GM12878 (cell line): ENCODE measurements around the gene ESR1. TPM values are rescaled to one million over a fixed set of nuclear protein-coding genes. Genes with fewer than 3 reads are reported as not detected.

Source experiments
- ATAC-seq: fragments of 200-7000 bp; cut with Tn5 transposase; 3 replicates; pipeline ENCODE4 v1.9.1; 2020; ENCODE audit warnings: mild to moderate bottlenecking, moderate library complexity
- BruUV-seq: library from RNA; stranded (reverse); fragments of 400-500 nt; replicated peaks from 2 replicates; lab custom pipeline; 2021; lab: Mats Ljungman, UMichigan
- CTCF ChIA-PET: fragments of 300-600 bp; sonication (Branson Sonifier 250); formaldehyde crosslinking; extraction: SDS; loops from one replicate; lab custom pipeline; 2021; ENCODE audit warnings: inconsistent platforms; lab: Yijun Ruan, JAX
- POLR2A ChIA-PET: fragments of 350-600 bp; formaldehyde crosslinking; extraction: SDS; loops from one replicate; lab custom pipeline; 2021; ENCODE audit warnings: inconsistent platforms; lab: Charles Lee
- RAD21 ChIA-PET: fragments of 300-600 bp; sonication (Branson Sonifier 250); formaldehyde crosslinking; loops from one replicate; lab custom pipeline; 2023; ENCODE audit warnings: antibody characterized with exemption; ENCODE audit not compliant: unreplicated experiment; lab: Charles Lee
- SMC1A ChIA-PET: fragments of 300-600 bp; sonication (Branson Sonifier 250); formaldehyde crosslinking; loops from one replicate; lab custom pipeline; 2023; ENCODE audit not compliant: unreplicated experiment, uncharacterized antibody; lab: Charles Lee
- DNase-seq: peaks from one replicate; pipeline ENCODE4 v3.0.0-alpha.2; 2011; ENCODE audit warnings: low read depth, low spot score
- FAIRE-seq: peaks from 3 replicates; lab custom pipeline; 2011; peaks lifted over from hg19 to GRCh38; lab: Jason Lieb, UNC
- H2AFZ ChIP-seq: 2 replicates; pipeline ENCODE4 v1.6.0; 2011; ENCODE audit warnings: low read depth, low read length, control low read depth; ENCODE audit not compliant: control insufficient read depth
- H3K27ac ChIP-seq: 2 replicates; pipeline ENCODE4 v1.5.1; 2011; ENCODE audit warnings: control low read depth; ENCODE audit not compliant: control insufficient read depth, insufficient read depth
- H3K27me3 ChIP-seq, 2 experiments: replicated peaks in 1 of 2; 2 replicates each; pipeline versions ENCODE4 v1.6.0 to v1.6.1; 2011; ENCODE audit warnings: low read length in 1 of 2; ENCODE audit not compliant: control insufficient read depth in 2 of 2, insufficient read depth in 2 of 2
- H3K36me3 ChIP-seq, 2 experiments: 2 replicates each; pipeline ENCODE4 v1.5.1; 2011; ENCODE audit warnings: low read length in 1 of 2; ENCODE audit not compliant: control insufficient read depth in 2 of 2, insufficient read depth in 2 of 2
- H3K4me1 ChIP-seq: 2 replicates; pipeline ENCODE4 v1.6.1; 2011; ENCODE audit warnings: mild to moderate bottlenecking, low read length, moderate library complexity, mixed read lengths; ENCODE audit not compliant: control insufficient read depth, insufficient read depth
- H3K4me2 ChIP-seq: 2 replicates; pipeline ENCODE4 v1.6.0; 2011; ENCODE audit warnings: control low read depth; ENCODE audit not compliant: control insufficient read depth, insufficient read depth
- H3K4me3 ChIP-seq: fragments of 200-600 bp; sonication (generic); 2 replicates; pipeline ENCODE4 v1.5.1; 2016
- H3K79me2 ChIP-seq: 2 replicates; pipeline ENCODE4 v1.6.0; 2011; ENCODE audit warnings: low read length; ENCODE audit not compliant: control insufficient read depth, insufficient read depth
- H3K9ac ChIP-seq: 2 replicates; pipeline ENCODE4 v1.8.0; 2011; ENCODE audit warnings: low read length, control low read depth, mixed read lengths; ENCODE audit not compliant: control insufficient read depth, insufficient read depth
- H3K9me3 ChIP-seq: replicated peaks from 3 replicates; pipeline ENCODE4 v1.5.1; 2011; ENCODE audit warnings: mild to moderate bottlenecking, low read length; ENCODE audit not compliant: control insufficient read depth, insufficient read depth
- H4K20me1 ChIP-seq: 2 replicates; pipeline ENCODE4 v1.6.0; 2011; ENCODE audit not compliant: control insufficient read depth, insufficient read depth
- CBX3 ChIP-seq: fragments of 200-600 bp; sonication (generic); IDR thresholded peaks from 2 replicates; pipeline ENCODE4 v1.6.1; 2016; ENCODE audit warnings: low read depth, borderline replicate concordance
- IRF4 ChIP-seq: IDR thresholded peaks from 2 replicates; pipeline ENCODE4 v1.6.1; 2011; ENCODE audit warnings: low read depth, low read length
- JUNB ChIP-seq: IDR thresholded peaks from 2 replicates; pipeline ENCODE4 v1.6.1; 2016; ENCODE audit warnings: antibody characterized with exemption, mild to moderate bottlenecking
- JUND ChIP-seq: IDR thresholded peaks from 2 replicates; pipeline ENCODE4 v1.6.1; 2012; ENCODE audit warnings: low read depth, mild to moderate bottlenecking, low read length, improper control_type of control experiment, moderate library complexity
- NFYB ChIP-seq: IDR thresholded peaks from 2 replicates; pipeline ENCODE4 v1.6.1; 2011; ENCODE audit warnings: low read depth, mild to moderate bottlenecking, low read length, improper control_type of control experiment, moderate library complexity; ENCODE audit not compliant: insufficient read depth
- SREBF1 ChIP-seq: IDR thresholded peaks from 2 replicates; pipeline ENCODE4 v1.6.1; 2012; ENCODE audit warnings: mild to moderate bottlenecking, low read length
- ZSCAN29 ChIP-seq: fragments of 450-650 bp; IDR thresholded peaks from 2 replicates; pipeline ENCODE4 v1.6.1; 2017; ENCODE audit warnings: mild to moderate bottlenecking, moderate library complexity
- WGBS: methylation state at CpG from one replicate; pipeline ENCODE4 v1.1.6; 2016; ENCODE audit warnings: low lambda C conversion rate; ENCODE audit not compliant: insufficient replicate concordance, insufficient coverage; ENCODE audit errors: missing lambda C conversion rate; 5-methylcytosine and 5-hydroxymethylcytosine counted together
- in situ Hi-C: fragments of 300-500 bp; cut with MboI; formaldehyde crosslinking; loops from 9 replicates; pipeline ENCODE4 v1.14.3; 2018; ENCODE audit warnings: mixed read lengths
- intact Hi-C: fragments of 100-400 bp; cut with micrococcal nuclease; formaldehyde crosslinking; loops from one replicate; pipeline ENCODE4 v1.14.2; 2022; ENCODE audit not compliant: unreplicated experiment
- polyA plus RNA-seq, 11 experiments: library from polyadenylated mRNA; depleted of rRNA in 4 of 11; unstranded in 6 of 11; stranded (reverse) in 5 of 11; fragments of >200 nt; fragmentation: Nextera tagmentation in 4 of 11; fragmentation: Illumina TruSeq in 1 of 11; extraction: Ambion mirVana in 4 of 11; extraction: Trizol in 1 of 11; gene quantifications; 1 replicate in 1 of 11; 2 replicates in 10 of 11; pipeline versions ENCODE4 v1.2.1 to v1.2.3, GENCODE V29; 2011 to 2016; ENCODE audit warnings: inconsistent platforms in 2 of 11, missing spikeins in 2 of 11, low read depth in 1 of 11
- total RNA-seq, 4 experiments: library from RNA; depleted of rRNA in 3 of 4; stranded (reverse); fragments of >200 nt in 3 of 4; fragmentation: Illumina TruSeq in 1 of 4; extraction: Trizol in 1 of 4; gene quantifications; 2 replicates each; pipeline versions ENCODE4 v1.2.1 to v1.2.3, GENCODE V29; 2013 to 2021
- TF ChIP-seq, protein P1 (sequence below): IDR thresholded peaks from 2 replicates; pipeline ENCODE4 v1.6.1; 2012; ENCODE audit warnings: improper control_type of control experiment, low read depth, low read length; ENCODE audit not compliant: insufficient replicate concordance
- TF ChIP-seq, protein P2 (sequence below): fragments of 450-650 bp; IDR thresholded peaks from 2 replicates; pipeline ENCODE4 v1.6.1; 2014; ENCODE audit warnings: mild to moderate bottlenecking
- TF ChIP-seq, protein P3 (sequence below): fragments of 450-650 bp; IDR thresholded peaks from 2 replicates; pipeline ENCODE4 v1.6.1; 2017; ENCODE audit warnings: antibody characterized with exemption, mild to moderate bottlenecking, moderate library complexity

The ESR1 gene
- total and polyA plus RNA-seq, 10 of the 15 experiments (the other 5 are each of a cell fraction or from before 2014, with no cell fraction given), result 0.03 to 0.51 (median 0.21) TPM; not detected in 4

DNA sequence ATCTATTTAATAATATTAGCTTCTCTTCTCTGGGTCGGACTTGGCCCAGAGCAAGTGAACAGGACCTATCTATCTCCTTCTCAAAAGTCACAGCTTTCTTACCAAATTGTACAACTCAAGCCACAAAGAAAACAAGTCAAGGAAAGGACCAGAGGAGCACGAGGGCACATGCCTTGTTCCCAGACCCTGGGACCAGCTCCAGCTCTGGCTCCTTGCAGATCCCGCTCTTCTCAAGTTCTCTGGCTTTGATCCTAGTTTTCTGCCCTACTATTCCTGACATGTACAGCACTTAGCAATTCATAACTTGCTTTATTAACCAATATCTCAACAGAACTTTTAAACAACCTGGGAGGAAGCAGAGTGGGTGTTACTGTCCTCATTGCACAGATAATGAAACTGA lies 185.9 kb downstream of the ESR1 start:
- intact Hi-C loops (no loop called here), in situ Hi-C loops (no loop called here)
- Histone ChIP-seq H3K27ac (no peak overlapping the region), H3K4me3 (no peak overlapping the region), H3K79me2 (no peaks in the 10 kb centered on the region), H3K9me3 (no peaks in the 10 kb centered on the region), H2AFZ (no peak overlapping the region), H3K9ac (no peak overlapping the region), H4K20me1 (no peaks in the 10 kb centered on the region), H3K27me3 (no peaks in the 10 kb centered on the region; a peak in 1 of 4 replicates), H3K4me1 (no peaks in the 10 kb centered on the region), H3K4me2 (no peak overlapping the region), H3K36me3 (no peaks in the 10 kb centered on the region)
- no TSS peak for BruUV-seq
- ChIA-PET CTCF (no interaction called here), SMC1A (interaction anchor here (1.4 kb wide), 1 partner anchor 228 kb away, joined by 4 read pairs; no protein-coding TSS in a partner anchor), POLR2A (no interaction called here), RAD21 (no interaction called here)
- TF ChIP-seq, protein P1, sequence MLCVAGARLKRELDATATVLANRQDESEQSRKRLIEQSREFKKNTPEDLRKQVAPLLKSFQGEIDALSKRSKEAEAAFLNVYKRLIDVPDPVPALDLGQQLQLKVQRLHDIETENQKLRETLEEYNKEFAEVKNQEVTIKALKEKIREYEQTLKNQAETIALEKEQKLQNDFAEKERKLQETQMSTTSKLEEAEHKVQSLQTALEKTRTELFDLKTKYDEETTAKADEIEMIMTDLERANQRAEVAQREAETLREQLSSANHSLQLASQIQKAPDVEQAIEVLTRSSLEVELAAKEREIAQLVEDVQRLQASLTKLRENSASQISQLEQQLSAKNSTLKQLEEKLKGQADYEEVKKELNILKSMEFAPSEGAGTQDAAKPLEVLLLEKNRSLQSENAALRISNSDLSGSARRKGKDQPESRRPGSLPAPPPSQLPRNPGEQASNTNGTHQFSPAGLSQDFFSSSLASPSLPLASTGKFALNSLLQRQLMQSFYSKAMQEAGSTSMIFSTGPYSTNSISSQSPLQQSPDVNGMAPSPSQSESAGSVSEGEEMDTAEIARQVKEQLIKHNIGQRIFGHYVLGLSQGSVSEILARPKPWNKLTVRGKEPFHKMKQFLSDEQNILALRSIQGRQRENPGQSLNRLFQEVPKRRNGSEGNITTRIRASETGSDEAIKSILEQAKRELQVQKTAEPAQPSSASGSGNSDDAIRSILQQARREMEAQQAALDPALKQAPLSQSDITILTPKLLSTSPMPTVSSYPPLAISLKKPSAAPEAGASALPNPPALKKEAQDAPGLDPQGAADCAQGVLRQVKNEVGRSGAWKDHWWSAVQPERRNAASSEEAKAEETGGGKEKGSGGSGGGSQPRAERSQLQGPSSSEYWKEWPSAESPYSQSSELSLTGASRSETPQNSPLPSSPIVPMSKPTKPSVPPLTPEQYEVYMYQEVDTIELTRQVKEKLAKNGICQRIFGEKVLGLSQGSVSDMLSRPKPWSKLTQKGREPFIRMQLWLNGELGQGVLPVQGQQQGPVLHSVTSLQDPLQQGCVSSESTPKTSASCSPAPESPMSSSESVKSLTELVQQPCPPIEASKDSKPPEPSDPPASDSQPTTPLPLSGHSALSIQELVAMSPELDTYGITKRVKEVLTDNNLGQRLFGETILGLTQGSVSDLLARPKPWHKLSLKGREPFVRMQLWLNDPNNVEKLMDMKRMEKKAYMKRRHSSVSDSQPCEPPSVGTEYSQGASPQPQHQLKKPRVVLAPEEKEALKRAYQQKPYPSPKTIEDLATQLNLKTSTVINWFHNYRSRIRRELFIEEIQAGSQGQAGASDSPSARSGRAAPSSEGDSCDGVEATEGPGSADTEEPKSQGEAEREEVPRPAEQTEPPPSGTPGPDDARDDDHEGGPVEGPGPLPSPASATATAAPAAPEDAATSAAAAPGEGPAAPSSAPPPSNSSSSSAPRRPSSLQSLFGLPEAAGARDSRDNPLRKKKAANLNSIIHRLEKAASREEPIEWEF, result no peak
- TF ChIP-seq IRF4 (no peak), JUND (no peak), NFYB (no peak), SREBF1 (no peak), JUNB (no peak), CBX3 (no peak), ZSCAN29 (no peak)
- TF ChIP-seq, protein P2, sequence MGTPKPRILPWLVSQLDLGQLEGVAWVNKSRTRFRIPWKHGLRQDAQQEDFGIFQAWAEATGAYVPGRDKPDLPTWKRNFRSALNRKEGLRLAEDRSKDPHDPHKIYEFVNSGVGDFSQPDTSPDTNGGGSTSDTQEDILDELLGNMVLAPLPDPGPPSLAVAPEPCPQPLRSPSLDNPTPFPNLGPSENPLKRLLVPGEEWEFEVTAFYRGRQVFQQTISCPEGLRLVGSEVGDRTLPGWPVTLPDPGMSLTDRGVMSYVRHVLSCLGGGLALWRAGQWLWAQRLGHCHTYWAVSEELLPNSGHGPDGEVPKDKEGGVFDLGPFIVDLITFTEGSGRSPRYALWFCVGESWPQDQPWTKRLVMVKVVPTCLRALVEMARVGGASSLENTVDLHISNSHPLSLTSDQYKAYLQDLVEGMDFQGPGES, result no peak
- TF ChIP-seq, protein P3, sequence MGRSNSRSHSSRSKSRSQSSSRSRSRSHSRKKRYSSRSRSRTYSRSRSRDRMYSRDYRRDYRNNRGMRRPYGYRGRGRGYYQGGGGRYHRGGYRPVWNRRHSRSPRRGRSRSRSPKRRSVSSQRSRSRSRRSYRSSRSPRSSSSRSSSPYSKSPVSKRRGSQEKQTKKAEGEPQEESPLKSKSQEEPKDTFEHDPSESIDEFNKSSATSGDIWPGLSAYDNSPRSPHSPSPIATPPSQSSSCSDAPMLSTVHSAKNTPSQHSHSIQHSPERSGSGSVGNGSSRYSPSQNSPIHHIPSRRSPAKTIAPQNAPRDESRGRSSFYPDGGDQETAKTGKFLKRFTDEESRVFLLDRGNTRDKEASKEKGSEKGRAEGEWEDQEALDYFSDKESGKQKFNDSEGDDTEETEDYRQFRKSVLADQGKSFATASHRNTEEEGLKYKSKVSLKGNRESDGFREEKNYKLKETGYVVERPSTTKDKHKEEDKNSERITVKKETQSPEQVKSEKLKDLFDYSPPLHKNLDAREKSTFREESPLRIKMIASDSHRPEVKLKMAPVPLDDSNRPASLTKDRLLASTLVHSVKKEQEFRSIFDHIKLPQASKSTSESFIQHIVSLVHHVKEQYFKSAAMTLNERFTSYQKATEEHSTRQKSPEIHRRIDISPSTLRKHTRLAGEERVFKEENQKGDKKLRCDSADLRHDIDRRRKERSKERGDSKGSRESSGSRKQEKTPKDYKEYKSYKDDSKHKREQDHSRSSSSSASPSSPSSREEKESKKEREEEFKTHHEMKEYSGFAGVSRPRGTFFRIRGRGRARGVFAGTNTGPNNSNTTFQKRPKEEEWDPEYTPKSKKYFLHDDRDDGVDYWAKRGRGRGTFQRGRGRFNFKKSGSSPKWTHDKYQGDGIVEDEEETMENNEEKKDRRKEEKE, result no peak
- ATAC-seq (no peak), DNase-seq (no peak), FAIRE-seq (no peak)
- 20% methylated on average over 3 of the region's 3 CpGs for WGBS
